GM18868 (cell line): Measurements from ENCODE around the gene C9orf43.

Source experiments
- ATAC-seq: cut with Tn5 transposase; IDR thresholded peaks from one replicate; pipeline ENCODE4 v1.9.1; 2021; ENCODE audit warnings: mild to moderate bottlenecking, moderate library complexity; ENCODE audit not compliant: unreplicated experiment

Gene C9orf43

GRCh38 chr9:113464286-113464660 lies 53.7 kb downstream of the C9orf43 start:
- no peak for ATAC-seq

DNA sequence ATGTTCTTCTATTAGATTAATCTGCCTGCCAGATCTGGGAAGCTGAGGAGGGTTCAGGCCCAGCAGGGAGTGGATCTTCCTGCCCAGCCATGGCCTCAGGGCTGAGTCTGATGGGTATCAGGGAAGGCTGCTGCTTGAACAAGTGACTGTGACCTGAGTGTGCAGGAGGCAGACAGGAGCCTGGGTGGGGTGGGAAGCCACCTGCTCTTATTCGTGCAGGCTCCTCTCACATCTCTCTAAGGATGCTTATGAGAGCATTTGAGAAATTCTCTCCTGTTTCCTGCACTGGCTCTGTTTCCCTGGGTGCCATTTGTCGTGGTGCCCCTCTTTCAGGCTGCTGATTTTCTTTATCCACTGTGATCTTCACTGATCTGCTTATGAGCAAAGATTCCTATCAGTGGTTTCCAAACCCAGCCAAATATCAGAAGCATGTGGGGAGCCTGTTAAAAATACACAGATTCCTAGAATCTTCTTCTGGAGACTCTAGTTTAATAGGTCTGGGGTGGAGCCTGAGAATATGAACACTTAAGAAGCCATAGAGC lies 55.1 kb downstream of the C9orf43 start:
- ATAC-seq, result no peak

GRCh38 chr9:113467183-113467582 lies 56.6 kb downstream of the C9orf43 start:
- no peak for ATAC-seq

DNA sequence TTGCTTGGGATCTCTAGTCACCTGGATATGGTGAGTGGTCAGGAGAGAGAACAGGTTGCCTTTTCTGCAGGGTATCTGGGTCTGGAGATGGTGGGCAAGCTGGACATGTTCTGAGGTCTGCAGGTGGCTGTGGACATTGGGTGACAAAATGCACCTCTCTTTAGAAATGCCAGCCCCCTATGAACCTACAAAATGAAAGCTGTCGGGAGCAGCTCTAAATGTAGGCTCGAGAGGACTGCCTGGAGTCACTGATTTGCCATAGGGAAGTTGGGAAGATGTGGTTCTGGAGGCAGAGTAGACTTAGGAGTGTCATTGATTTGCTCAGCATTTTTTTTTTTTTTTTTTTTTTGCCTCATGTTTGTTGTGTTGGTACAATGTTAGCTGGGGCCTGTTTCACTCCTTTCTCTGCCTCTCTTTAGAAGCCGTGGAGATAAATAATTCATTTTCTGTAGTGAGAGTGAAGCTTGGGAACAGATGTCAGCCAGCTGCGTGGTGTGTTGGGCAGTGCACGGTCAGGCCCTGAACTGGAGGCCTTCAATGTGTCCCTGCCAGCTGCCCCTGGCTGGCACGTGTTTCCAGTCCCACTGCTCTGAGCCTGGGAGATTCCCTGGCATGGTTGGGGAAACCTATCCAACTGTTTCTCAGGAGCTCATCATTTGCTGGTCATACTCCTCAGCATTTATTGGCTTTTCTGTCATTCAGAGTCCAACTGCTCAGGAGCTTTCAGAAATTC lies 58.3 kb downstream of the C9orf43 start:
- ATAC-seq, result no peak

- no peak for ATAC-seq
These were observed 60.6 kb downstream of the C9orf43 start for GRCh38 chr9:113471143-113471542.

- no peak for ATAC-seq
These were observed 61.0 kb downstream of the C9orf43 start for GRCh38 chr9:113471566-113471965.

DNA sequence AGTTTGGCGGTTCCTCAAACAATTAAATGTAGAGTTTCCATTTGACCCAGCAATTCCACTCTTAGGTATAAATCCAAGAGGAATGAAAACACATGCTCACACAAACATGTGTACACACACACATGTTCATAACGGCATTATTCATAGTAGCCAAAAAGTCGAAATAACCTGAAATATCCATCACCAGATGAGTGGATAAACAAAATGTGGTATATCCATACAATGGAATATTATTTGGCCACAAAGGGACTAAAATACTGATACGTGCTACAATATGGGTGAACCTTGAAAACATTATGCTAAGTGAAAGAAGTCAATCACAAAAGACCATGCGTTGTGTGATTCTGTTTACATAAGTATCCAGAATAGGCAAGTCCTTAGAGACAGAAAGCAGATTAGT lies 61.7 kb downstream of the C9orf43 start:
- no peak for ATAC-seq

DNA sequence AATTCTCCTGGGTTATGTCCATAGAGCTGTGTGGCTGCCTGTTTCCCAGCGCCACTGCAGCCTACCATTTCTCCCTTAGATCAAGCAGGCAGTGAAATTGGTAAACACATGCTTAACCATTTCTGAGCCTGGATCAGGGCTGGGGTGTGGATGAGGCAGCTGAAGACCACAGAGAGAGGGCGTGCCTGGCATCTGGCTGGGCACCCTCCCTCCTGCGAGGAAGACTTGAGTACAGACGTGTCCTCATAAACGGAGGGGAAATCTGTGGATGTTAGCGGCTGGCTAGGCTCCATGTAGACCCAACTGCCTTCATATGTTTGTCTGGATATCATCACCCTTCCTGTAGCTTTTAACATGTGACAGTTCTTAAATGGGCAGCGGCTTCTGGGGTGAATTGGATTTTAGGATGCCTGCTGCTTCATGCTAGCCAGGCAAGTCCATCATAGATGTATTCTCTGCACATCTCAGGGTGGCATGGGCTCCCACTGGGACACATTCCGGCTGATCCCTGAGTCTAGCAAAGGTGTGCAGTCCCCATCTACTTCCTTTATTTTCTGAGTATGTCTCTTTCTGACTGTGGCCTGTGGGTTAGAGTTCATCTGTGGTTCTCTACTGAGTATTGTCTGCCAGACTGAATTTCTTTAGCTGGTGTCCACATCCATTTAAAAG lies 63.9 kb downstream of the C9orf43 start:
- no peak for ATAC-seq

DNA sequence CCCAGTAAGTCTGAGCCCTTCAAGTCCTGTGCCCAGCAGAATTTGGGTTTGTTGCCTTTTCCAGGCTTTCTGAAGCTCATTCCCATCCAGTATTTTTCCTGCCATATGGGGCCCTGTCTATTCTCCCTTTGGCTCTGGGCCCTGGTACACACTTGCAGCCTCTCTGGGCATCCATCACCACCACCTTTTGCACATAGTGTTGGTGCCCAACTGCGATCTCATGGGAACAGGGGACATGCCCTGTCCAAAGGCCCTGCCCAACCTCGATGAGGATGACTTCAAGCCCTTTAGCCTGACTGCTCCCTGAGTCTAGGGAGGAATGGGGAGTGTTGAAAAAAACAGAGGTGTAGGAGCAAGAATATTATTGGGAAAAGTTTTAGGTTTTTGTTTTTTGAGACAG lies 64.5 kb downstream of the C9orf43 start:
- no peak for ATAC-seq

GRCh38 chr9:113475992-113476391 lies 65.4 kb downstream of the C9orf43 start:
- ATAC-seq, result no peak

DNA sequence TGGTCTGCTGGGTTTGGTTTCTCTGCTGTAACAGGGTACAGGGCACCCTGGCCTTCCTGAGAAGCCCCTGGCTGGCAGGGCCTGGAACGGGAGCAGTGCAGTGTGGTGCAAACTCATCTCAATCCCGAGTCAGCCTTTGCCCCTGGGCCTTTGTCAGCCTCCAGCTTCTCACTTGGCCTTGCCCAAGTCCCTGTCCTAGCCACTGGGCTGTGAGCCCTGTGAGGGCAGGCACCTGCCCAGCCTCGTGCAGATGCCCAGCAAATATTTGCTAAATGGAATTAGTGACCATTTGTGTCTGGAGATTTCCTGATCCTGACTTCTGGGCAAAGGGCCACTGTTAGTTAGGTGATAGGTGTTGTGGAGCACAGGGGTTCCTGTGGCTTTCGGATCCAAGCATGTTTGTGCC lies 66.0 kb downstream of the C9orf43 start:
- no peak for ATAC-seq

GRCh38 chr9:113477058-113477457 lies 66.5 kb downstream of the C9orf43 start:
- ATAC-seq, result no peak

GRCh38 chr9:113477661-113478060 lies 67.1 kb downstream of the C9orf43 start:
- no peak for ATAC-seq

GRCh38 chr9:113479174-113479621 lies 68.7 kb downstream of the C9orf43 start:
- no peak for ATAC-seq
